Sciatic nerve (tissue), 2 donors: ENCODE results near the gene MACROD2. TPM values are rescaled to one million over a fixed set of nuclear protein-coding genes. Genes with fewer than 3 reads are reported as not detected.

Experiments
- ATAC-seq: fragments of 200-7000 bp; cut with Tn5 transposase; one replicate; pipeline ENCODE4 v1.9.1; 2020; ENCODE audit warnings: mild to moderate bottlenecking, moderate library complexity
- DNase-seq: peaks from one replicate; pipeline ENCODE4 v3.0.0-alpha.2; 2020; ENCODE audit warnings: low spot score
- intact Hi-C: fragments of 100-400 bp; cut with DNase I; formaldehyde crosslinking; loops from one replicate; pipeline ENCODE4 v1.14.2; 2022
- total RNA-seq: library from RNA; stranded (reverse); fragmentation: NEBNext Ultra II Directional; extraction: Animal tissue kit (Norgen Biotek cat#: 25700); gene quantifications from one replicate; pipeline ENCODE4 v1.2.1, GENCODE V29; 2021
- donor health status: DM: no; HTN: no; CAD: no.
- donor health status: DM: no; HTN: no; CAD: no.

Gene MACROD2
- total RNA-seq, 1 donor from 2014 or later = 13.8 TPM

DNA sequence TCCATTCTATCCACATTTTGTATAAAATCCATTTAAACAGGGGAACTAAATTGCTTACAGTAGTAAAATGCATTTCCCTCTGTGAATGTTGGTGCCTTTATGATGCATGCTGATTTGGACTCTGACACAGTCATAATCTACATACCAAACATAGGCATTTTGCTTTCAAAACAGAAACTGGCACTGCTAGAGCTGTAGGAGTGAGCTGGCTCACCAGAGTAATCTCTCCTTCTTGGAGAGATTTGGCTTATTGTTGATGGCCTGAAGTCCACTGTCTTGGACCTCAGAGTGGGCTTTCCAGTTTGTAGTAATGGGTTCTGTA lies 705.3 kb downstream of the MACROD2 start:
- intact Hi-C loops = no loop called here
- ATAC-seq (no peak), DNase-seq (no peak)

- intact Hi-C loops = no loop called here
- no peak for DNase-seq
- no peak for ATAC-seq
Observed at GRCh38 chr20:14701326-14701725, 706.0 kb downstream of the MACROD2 start.

GRCh38 chr20:14706555-14706954 lies 711.2 kb downstream of the MACROD2 start:
- intact Hi-C loops = no loop called here
- DNase-seq = no peak
- ATAC-seq = no peak

DNA sequence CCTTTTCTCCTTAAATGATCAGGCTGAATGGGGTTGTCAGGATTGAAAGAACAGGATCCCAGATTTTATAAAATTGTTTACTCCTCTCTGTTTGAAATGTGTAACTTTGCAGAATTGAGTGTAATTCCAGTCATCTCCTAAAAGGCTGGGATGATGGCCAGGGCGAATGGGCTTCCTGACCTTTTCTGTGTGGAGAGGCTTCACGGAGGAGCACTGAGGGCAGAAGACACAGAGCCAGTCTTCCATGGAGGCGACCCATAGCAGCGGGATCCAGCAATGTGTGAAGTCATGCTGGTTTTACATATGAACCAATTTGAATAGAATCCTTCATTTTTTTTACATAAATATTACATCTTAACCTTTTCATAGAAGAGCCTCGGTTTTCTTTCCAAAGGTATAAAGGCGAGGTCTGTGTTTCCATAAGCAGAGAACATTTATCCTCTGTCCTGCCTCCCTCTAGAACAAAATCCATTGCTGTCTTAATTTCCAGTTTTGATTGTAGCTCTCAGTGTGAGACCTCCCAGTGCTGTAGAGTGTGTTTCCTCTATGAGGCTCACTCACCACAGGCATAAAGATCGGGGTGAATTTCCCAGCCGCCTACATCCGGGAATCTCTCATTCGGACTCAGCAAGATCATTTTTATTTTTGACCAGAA lies 711.8 kb downstream of the MACROD2 start:
- no peak for ATAC-seq
- intact Hi-C loops = no loop called here
- no peak for DNase-seq

- DNase-seq = no peak
- intact Hi-C loops = no loop called here
Observed at GRCh38 chr20:14707865-14708596, 712.7 kb downstream of the MACROD2 start.

DNA sequence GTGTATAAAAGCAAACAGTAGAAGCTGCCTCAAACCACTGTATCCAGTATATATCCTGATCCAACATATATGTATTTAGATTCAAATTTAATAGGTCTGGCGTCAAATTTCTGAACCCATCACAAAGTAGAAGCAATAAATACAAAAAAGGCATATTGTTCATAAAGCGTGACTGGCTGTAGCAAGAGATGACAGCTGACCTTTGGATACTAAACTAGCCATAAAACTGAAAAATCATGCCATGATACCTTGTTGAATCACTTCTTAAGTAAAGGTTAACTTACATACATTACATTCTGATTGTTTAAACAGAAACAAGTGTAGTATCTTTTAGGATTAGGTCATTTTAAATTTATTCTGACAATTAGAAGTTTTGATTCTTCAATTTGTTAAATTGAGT lies 714.1 kb downstream of the MACROD2 start:
- ATAC-seq (no peak), DNase-seq (no peak)
- intact Hi-C loops = no loop called here

More at GRCh38 chr20:14707865-14708596, 712.7 kb downstream of the MACROD2 start:
- ATAC-seq = no peak

DNA sequence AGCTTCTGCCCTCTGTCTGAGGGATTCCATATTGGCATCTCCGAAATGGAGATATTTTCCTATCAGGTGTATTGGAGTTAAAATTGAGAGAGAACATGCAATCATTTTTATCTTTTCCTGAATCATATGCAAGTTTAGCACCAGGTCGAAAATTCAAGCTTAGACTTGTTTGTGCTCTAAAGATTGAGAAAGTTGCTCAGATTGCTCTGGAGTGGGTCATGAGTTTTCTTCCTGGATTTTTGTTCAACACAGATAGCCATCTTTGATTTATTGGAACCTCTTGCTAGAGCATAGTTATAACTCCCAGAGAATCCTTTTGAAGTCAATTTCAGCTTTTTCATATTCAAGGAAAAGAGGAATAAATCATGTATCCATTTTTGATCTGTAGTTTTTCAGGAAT lies 715.6 kb downstream of the MACROD2 start:
- DNase-seq (no peak), ATAC-seq (no peak)
- intact Hi-C loops = no loop called here

DNA sequence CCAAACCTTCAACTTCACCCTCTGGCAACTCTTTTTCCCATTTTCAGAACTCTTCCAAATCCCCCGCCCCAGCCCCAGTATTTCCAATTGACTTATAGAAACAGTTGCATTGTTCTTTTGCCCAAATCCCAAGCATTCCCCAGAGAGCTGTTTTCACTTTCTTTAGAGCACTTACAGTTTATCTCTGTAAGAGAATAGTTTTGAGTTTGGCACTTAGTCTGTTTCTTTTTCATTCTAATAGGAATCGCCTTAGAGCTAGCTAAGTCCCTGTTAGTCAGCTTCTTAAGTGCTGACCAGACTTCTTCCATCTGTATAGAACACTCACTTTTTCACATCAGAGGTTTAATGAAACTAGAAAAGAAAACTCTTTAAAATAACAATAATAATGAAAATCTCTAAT lies 716.3 kb downstream of the MACROD2 start:
- intact Hi-C loops = no loop called here
- ATAC-seq (no peak), DNase-seq (no peak)

DNA sequence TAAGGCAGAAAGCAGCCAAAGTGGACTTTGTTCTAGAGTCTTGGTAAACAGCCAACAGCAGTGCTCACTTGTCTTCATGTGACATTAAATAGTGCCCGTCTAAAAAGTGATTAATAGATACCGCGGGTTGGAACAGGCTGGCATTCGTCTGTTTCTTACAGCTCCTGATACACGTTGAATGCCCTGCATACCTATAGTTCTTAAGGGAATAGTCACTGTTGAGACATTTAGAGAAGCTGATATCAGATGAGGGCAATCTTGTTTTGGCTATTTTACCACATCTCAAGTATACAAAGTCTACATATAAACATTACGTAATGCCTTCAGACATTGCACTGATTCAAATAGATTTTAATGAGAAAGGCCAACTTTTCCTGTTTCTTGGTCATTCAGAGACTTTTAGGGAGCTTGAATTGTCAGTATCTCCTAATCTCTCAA lies 717.0 kb downstream of the MACROD2 start:
- intact Hi-C loops = no loop called here
- ATAC-seq (no peak), DNase-seq (no peak)

- intact Hi-C loops = no loop called here
- no peak for DNase-seq
- ATAC-seq = no peak
Observed at GRCh38 chr20:14715400-14715799, 720.1 kb downstream of the MACROD2 start.

GRCh38 chr20:14716351-14716801 lies 721.1 kb downstream of the MACROD2 start:
- no peak for ATAC-seq
- intact Hi-C loops = no loop called here
- DNase-seq = no peak

- ATAC-seq (no peak), DNase-seq (no peak)
- intact Hi-C loops = no loop called here
Observed at GRCh38 chr20:14717134-14717999, 722.1 kb downstream of the MACROD2 start.

- ATAC-seq = no peak
- intact Hi-C loops = no loop called here
- DNase-seq = no peak
Observed at GRCh38 chr20:14720251-14720650, 724.9 kb downstream of the MACROD2 start.

DNA sequence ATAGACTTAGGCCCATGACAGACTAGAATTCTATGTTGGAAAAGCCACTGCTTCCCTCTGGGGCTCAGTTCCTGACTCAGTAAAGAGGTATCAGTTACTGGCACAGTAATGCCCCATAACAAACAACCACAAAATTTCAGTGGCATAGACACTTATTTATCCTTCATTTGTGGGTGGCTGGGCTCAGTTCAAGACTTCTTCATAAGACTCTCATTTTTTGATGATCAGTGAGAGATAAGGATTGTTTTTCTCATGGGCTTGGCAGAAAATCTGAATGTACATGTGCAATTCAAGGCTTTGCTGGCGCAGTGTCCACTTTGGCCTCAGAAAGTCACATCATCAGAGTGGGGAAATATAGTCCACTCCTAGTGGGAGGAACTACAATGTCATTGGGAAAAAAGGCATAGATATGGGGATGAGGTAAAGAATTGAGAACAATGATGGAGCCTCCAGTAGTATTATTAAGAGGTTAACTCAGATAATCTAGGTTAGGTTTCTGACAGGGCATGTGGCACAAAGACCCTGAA lies 726.7 kb downstream of the MACROD2 start:
- DNase-seq = no peak
- intact Hi-C loops = no loop called here
- ATAC-seq = no peak

DNA sequence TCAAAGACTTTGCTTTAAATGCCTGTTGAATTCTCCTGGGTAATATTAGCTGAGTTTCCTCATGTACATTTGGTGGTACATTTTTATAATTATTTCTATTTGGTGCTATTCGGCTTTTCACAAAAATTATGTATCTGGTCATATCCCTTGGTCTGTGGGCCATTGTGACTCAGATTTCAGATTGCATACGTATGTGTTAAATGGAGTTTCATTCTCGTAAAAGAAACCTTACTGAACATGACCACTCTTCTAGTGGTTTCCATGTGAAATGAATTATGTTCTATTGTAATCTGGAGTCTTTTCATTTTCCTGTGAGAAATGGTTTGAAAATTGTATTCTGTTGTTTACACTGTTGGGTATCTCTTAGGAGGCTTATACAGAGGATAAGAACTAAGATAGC lies 728.3 kb downstream of the MACROD2 start:
- DNase-seq = no peak
- intact Hi-C loops = no loop called here
- no peak for ATAC-seq

- no peak for ATAC-seq
- DNase-seq = no peak
- intact Hi-C loops = no loop called here
Observed at GRCh38 chr20:14724036-14724435, 728.7 kb downstream of the MACROD2 start.

GRCh38 chr20:14724468-14724867 lies 729.2 kb downstream of the MACROD2 start:
- intact Hi-C loops = no loop called here
- ATAC-seq = no peak

DNA sequence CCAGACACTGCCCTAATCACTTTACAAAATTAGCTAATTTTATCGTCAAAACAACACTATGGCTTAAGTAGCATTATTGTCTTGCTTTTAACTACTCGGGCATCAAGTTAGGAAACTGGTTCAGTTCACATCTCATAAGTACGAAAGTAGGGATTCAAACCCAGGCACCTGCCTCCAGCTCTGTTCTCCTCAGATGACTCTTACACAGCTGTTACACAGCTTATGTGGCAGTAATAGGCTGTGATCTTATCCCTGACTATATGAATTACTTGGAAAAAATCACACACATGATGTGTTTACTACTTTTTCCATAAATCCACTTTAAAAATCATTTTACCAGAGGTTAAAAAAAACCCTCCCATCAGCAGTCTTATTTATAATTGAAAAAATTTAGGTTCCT lies 731.3 kb downstream of the MACROD2 start:
- ATAC-seq (no peak), DNase-seq (no peak)
- intact Hi-C loops = no loop called here

More at GRCh38 chr20:14724468-14724867, 729.2 kb downstream of the MACROD2 start:
- no peak for DNase-seq

- intact Hi-C loops = no loop called here
- ATAC-seq (no peak), DNase-seq (no peak)
Observed at GRCh38 chr20:14727485-14728150, 732.3 kb downstream of the MACROD2 start.
